ENCODE results near the gene NANOS3. TPM values are rescaled to one million over a fixed set of nuclear protein-coding genes. Genes with fewer than 3 reads are reported as not detected.

The NANOS3 gene
- total RNA-seq, 1 donor from 2014 or later, result 0.69 TPM

GRCh38 chr19:13905634-13906520, 28.9 kb downstream of the NANOS3 start, which contains the start of the genes BRME1 and CC2D1A:
TSS of gene BRME1 (minus strand) at chr19:13906117. CDS start at chr19:13904892, 1,225 bp downstream.
TSS of gene CC2D1A (plus strand) at chr19:13906201. CDS start at chr19:13906442, 241 bp downstream.
- Mint-ChIP-seq H3K9me3 (ENCODE audit: unreplicated experiment) (no peaks in the 10 kb centered on the region), H3K4me1 (ENCODE audit: unreplicated experiment) (no peaks in the 10 kb centered on the region), H3K4me3 (ENCODE audit: unreplicated experiment) (peak within 1 kb of the TSS; percentile 86), H3K27me3 (ENCODE audit: unreplicated experiment) (peaks cover 8% of the 10 kb centered on the region), H3K27ac (ENCODE audit: unreplicated experiment) (no peak within 1 kb of the TSS), H3K36me3 (ENCODE audit: low read depth, unreplicated experiment) (peaks cover 4% of the 10 kb centered on the region)
- TF ChIP-seq CTCF (IDR thresholded peaks at IDR 0.05; ENCODE audit: unreplicated experiment), result no peak
- peak; percentile 81 for DNase-seq (ENCODE audit: low spot score)

- Mint-ChIP-seq H3K9me3 (ENCODE audit: unreplicated experiment) (no peaks in the 10 kb centered on the region), H3K36me3 (ENCODE audit: low read depth, unreplicated experiment) (peaks cover 4% of the 10 kb centered on the region), H3K4me3 (ENCODE audit: unreplicated experiment) (peak overlapping the region; percentile 57), H3K27me3 (ENCODE audit: unreplicated experiment) (peaks cover 8% of the 10 kb centered on the region), H3K27ac (ENCODE audit: unreplicated experiment) (no peak overlapping the region), H3K4me1 (ENCODE audit: unreplicated experiment) (no peaks in the 10 kb centered on the region)
- no peak for TF ChIP-seq CTCF (IDR thresholded peaks at IDR 0.05; ENCODE audit: unreplicated experiment)
- no peak for DNase-seq (ENCODE audit: low spot score)
These were observed 29.6 kb downstream of the NANOS3 start for GRCh38 chr19:13906521-13906904.

GRCh38 chr19:13906910-13907309, 30.0 kb downstream of the NANOS3 start:
- Mint-ChIP-seq H3K9me3 (ENCODE audit: unreplicated experiment) (no peaks in the 10 kb centered on the region), H3K4me3 (ENCODE audit: unreplicated experiment) (peak overlapping the region; percentile 57), H3K4me1 (ENCODE audit: unreplicated experiment) (no peaks in the 10 kb centered on the region), H3K27ac (ENCODE audit: unreplicated experiment) (no peak overlapping the region), H3K36me3 (ENCODE audit: low read depth, unreplicated experiment) (peaks cover 4% of the 10 kb centered on the region), H3K27me3 (ENCODE audit: unreplicated experiment) (peaks cover 8% of the 10 kb centered on the region)
- DNase-seq (ENCODE audit: low spot score), result no peak
- TF ChIP-seq CTCF (IDR thresholded peaks at IDR 0.05; ENCODE audit: unreplicated experiment), result no peak

- no peak for DNase-seq (ENCODE audit: low spot score)
- peaks cover 8% of the 10 kb centered on the region for H3K27me3 Mint-ChIP-seq (ENCODE audit: unreplicated experiment)
- H3K27ac Mint-ChIP-seq (ENCODE audit: unreplicated experiment), result no peak overlapping the region
- H3K4me1 Mint-ChIP-seq (ENCODE audit: unreplicated experiment), result no peaks in the 10 kb centered on the region
- no peak for TF ChIP-seq CTCF (IDR thresholded peaks at IDR 0.05; ENCODE audit: unreplicated experiment)
- peaks cover 8% of the 10 kb centered on the region for H3K36me3 Mint-ChIP-seq (ENCODE audit: low read depth, unreplicated experiment)
- no peaks in the 10 kb centered on the region for H3K9me3 Mint-ChIP-seq (ENCODE audit: unreplicated experiment)
- no peak overlapping the region for H3K4me3 Mint-ChIP-seq (ENCODE audit: unreplicated experiment)
These were observed 31.7 kb downstream of the NANOS3 start for GRCh38 chr19:13908674-13909073.

GRCh38 chr19:13909430-13909829, 32.5 kb downstream of the NANOS3 start:
- H3K4me3 Mint-ChIP-seq (ENCODE audit: unreplicated experiment), result no peak overlapping the region
- H3K27me3 Mint-ChIP-seq (ENCODE audit: unreplicated experiment), result peaks cover 8% of the 10 kb centered on the region
- TF ChIP-seq CTCF (IDR thresholded peaks at IDR 0.05; ENCODE audit: unreplicated experiment), result no peak
- H3K36me3 Mint-ChIP-seq (ENCODE audit: low read depth, unreplicated experiment), result peaks cover 8% of the 10 kb centered on the region
- no peaks in the 10 kb centered on the region for H3K4me1 Mint-ChIP-seq (ENCODE audit: unreplicated experiment)
- DNase-seq (ENCODE audit: low spot score), result no peak
- no peak overlapping the region for H3K27ac Mint-ChIP-seq (ENCODE audit: unreplicated experiment)
- no peaks in the 10 kb centered on the region for H3K9me3 Mint-ChIP-seq (ENCODE audit: unreplicated experiment)

Measured in endothelial cell (in vitro differentiated cells).